ENCODE data around the gene ARHGAP27.
"Not testable (repeated sequence)": the region's sequence is repeated elsewhere in the genome, so short reads cannot be mapped to it uniquely, and the experiment has no call there.

Gene ARHGAP27

GRCh38 chr17:45432405-45433158, at the start of gene ARHGAP27:
TSS of gene ARHGAP27 (minus strand) at chr17:45432870. CDS start at chr17:45430279, 2,591 bp downstream.
- H3K36me3 Mint-ChIP-seq (ENCODE audit: low read depth): peaks cover 9% of the 10 kb centered on the region
- H3K27me3 Mint-ChIP-seq (ENCODE audit: low read depth): no peaks in the 10 kb centered on the region
- H3K9me3 Mint-ChIP-seq: no peaks in the 10 kb centered on the region
- H3K4me3 Mint-ChIP-seq: peak within 1 kb of the TSS; percentile 84
- peaks cover 15% of the 10 kb centered on the region for H3K4me1 Mint-ChIP-seq (ENCODE audit: low read depth)
- H3K27ac Mint-ChIP-seq: peak within 1 kb of the TSS; percentile 36

GRCh38 chr17:45482317-45482716, 49.6 kb upstream of the ARHGAP27 start:
- H3K27ac Mint-ChIP-seq; H3K4me3 Mint-ChIP-seq; H3K4me1 Mint-ChIP-seq (ENCODE audit: low read depth); H3K36me3 Mint-ChIP-seq (ENCODE audit: low read depth); H3K9me3 Mint-ChIP-seq; H3K27me3 Mint-ChIP-seq (ENCODE audit: low read depth): not testable (repeated sequence)

- not testable (repeated sequence) for H3K9me3 Mint-ChIP-seq; H3K4me3 Mint-ChIP-seq; H3K27me3 Mint-ChIP-seq (ENCODE audit: low read depth); H3K27ac Mint-ChIP-seq; H3K4me1 Mint-ChIP-seq (ENCODE audit: low read depth)
- peaks cover 19% of the 10 kb centered on the region for H3K36me3 Mint-ChIP-seq (ENCODE audit: low read depth)
These were observed 42.8 kb upstream of the ARHGAP27 start for GRCh38 chr17:45475436-45475835.

GRCh38 chr17:45472249-45472648, 39.6 kb upstream of the ARHGAP27 start:
- H3K27me3 Mint-ChIP-seq (ENCODE audit: low read depth); H3K4me1 Mint-ChIP-seq (ENCODE audit: low read depth); H3K27ac Mint-ChIP-seq; H3K4me3 Mint-ChIP-seq; H3K9me3 Mint-ChIP-seq: not testable (repeated sequence)
- peaks cover 13% of the 10 kb centered on the region for H3K36me3 Mint-ChIP-seq (ENCODE audit: low read depth)

GRCh38 chr17:45469204-45469563, 36.5 kb upstream of the ARHGAP27 start:
- H3K4me1 Mint-ChIP-seq (ENCODE audit: low read depth); H3K4me3 Mint-ChIP-seq; H3K27ac Mint-ChIP-seq; H3K9me3 Mint-ChIP-seq; H3K27me3 Mint-ChIP-seq (ENCODE audit: low read depth): not testable (repeated sequence)
- peaks cover 11% of the 10 kb centered on the region for H3K36me3 Mint-ChIP-seq (ENCODE audit: low read depth)

GRCh38 chr17:45468293-45469203, 35.9 kb upstream of the ARHGAP27 start:
- not testable (repeated sequence) for H3K27me3 Mint-ChIP-seq (ENCODE audit: low read depth); H3K27ac Mint-ChIP-seq; H3K4me3 Mint-ChIP-seq; H3K9me3 Mint-ChIP-seq; H3K4me1 Mint-ChIP-seq (ENCODE audit: low read depth)
- peaks cover 10% of the 10 kb centered on the region for H3K36me3 Mint-ChIP-seq (ENCODE audit: low read depth)

GRCh38 chr17:45461524-45462327, 29.1 kb upstream of the ARHGAP27 start:
- not testable (repeated sequence) for H3K4me3 Mint-ChIP-seq; H3K27me3 Mint-ChIP-seq (ENCODE audit: low read depth)

GRCh38 chr17:45460422-45460821, 27.8 kb upstream of the ARHGAP27 start:
- H3K27ac Mint-ChIP-seq: not testable (repeated sequence)
- H3K4me1 Mint-ChIP-seq (ENCODE audit: low read depth): peaks cover 11% of the 10 kb centered on the region
- H3K36me3 Mint-ChIP-seq (ENCODE audit: low read depth): peaks cover 21% of the 10 kb centered on the region

More at GRCh38 chr17:45461524-45462327, 29.1 kb upstream of the ARHGAP27 start:
- peaks cover 15% of the 10 kb centered on the region for H3K36me3 Mint-ChIP-seq (ENCODE audit: low read depth)
- H3K4me1 Mint-ChIP-seq (ENCODE audit: low read depth): peaks cover 11% of the 10 kb centered on the region
- H3K9me3 Mint-ChIP-seq: not testable (repeated sequence)
- peak overlapping the region; percentile 77 for H3K27ac Mint-ChIP-seq

GRCh38 chr17:45454341-45454740, 21.7 kb upstream of the ARHGAP27 start:
- H3K27ac Mint-ChIP-seq; H3K4me3 Mint-ChIP-seq; H3K4me1 Mint-ChIP-seq (ENCODE audit: low read depth); H3K9me3 Mint-ChIP-seq; H3K27me3 Mint-ChIP-seq (ENCODE audit: low read depth): not testable (repeated sequence)
- peaks cover 27% of the 10 kb centered on the region for H3K36me3 Mint-ChIP-seq (ENCODE audit: low read depth)

More at GRCh38 chr17:45460422-45460821, 27.8 kb upstream of the ARHGAP27 start:
- H3K27me3 Mint-ChIP-seq (ENCODE audit: low read depth); H3K9me3 Mint-ChIP-seq; H3K4me3 Mint-ChIP-seq: not testable (repeated sequence)

- not testable (repeated sequence) for H3K27me3 Mint-ChIP-seq (ENCODE audit: low read depth)
These were observed 21.1 kb upstream of the ARHGAP27 start for GRCh38 chr17:45453731-45454130.

GRCh38 chr17:45453225-45453534, 20.5 kb upstream of the ARHGAP27 start:
- not testable (repeated sequence) for H3K4me1 Mint-ChIP-seq (ENCODE audit: low read depth); H3K27me3 Mint-ChIP-seq (ENCODE audit: low read depth); H3K4me3 Mint-ChIP-seq; H3K9me3 Mint-ChIP-seq; H3K27ac Mint-ChIP-seq
- H3K36me3 Mint-ChIP-seq (ENCODE audit: low read depth): peaks cover 30% of the 10 kb centered on the region

More at GRCh38 chr17:45453731-45454130, 21.1 kb upstream of the ARHGAP27 start:
- peaks cover 27% of the 10 kb centered on the region for H3K36me3 Mint-ChIP-seq (ENCODE audit: low read depth)
- H3K4me3 Mint-ChIP-seq; H3K27ac Mint-ChIP-seq; H3K9me3 Mint-ChIP-seq; H3K4me1 Mint-ChIP-seq (ENCODE audit: low read depth): not testable (repeated sequence)

GRCh38 chr17:45452329-45453224, 19.9 kb upstream of the ARHGAP27 start:
- peaks cover 31% of the 10 kb centered on the region for H3K36me3 Mint-ChIP-seq (ENCODE audit: low read depth)
- H3K27ac Mint-ChIP-seq; H3K4me1 Mint-ChIP-seq (ENCODE audit: low read depth); H3K4me3 Mint-ChIP-seq; H3K9me3 Mint-ChIP-seq; H3K27me3 Mint-ChIP-seq (ENCODE audit: low read depth): not testable (repeated sequence)

- not testable (repeated sequence) for H3K4me3 Mint-ChIP-seq; H3K4me1 Mint-ChIP-seq (ENCODE audit: low read depth); H3K9me3 Mint-ChIP-seq; H3K27me3 Mint-ChIP-seq (ENCODE audit: low read depth); H3K27ac Mint-ChIP-seq
- H3K36me3 Mint-ChIP-seq (ENCODE audit: low read depth): peaks cover 31% of the 10 kb centered on the region
These were observed 19.0 kb upstream of the ARHGAP27 start for GRCh38 chr17:45451660-45452059.

- Mint-ChIP-seq H3K4me1 (ENCODE audit: low read depth) (peaks cover 12% of the 10 kb centered on the region), H3K27ac (no peak overlapping the region)
These were observed 18.5 kb upstream of the ARHGAP27 start for GRCh38 chr17:45451131-45451530.

More at GRCh38 chr17:45451131-45451530, 18.5 kb upstream of the ARHGAP27 start:
- peaks cover 25% of the 10 kb centered on the region for H3K36me3 Mint-ChIP-seq (ENCODE audit: low read depth)
- no peaks in the 10 kb centered on the region for H3K27me3 Mint-ChIP-seq (ENCODE audit: low read depth)
- no peaks in the 10 kb centered on the region for H3K9me3 Mint-ChIP-seq
- H3K4me3 Mint-ChIP-seq: no peak overlapping the region

Measured in T-helper 1 cell treated with Interleukin-12 subunit alpha and Interleukin-12 subunit beta and Interleukin-4 antibody, amounts not matched to agents 30 μg/mL and 1 μg/mL, for 36 hours (primary cell).